Measurements from ENCODE around the gene EZR. TPM values are rescaled to one million over a fixed set of nuclear protein-coding genes. Genes with fewer than 3 reads are reported as not detected.

The EZR gene
- total and polyA plus RNA-seq, 2 of the 8 experiments (the other 6 are each of a cell fraction or from before 2014, with no cell fraction given) = 122 to 286 TPM

- TF ChIP-seq SAP30 (IDR thresholded peaks at IDR 0.05; ENCODE audit: insufficient read depth, insufficient replicate concordance, low read length) = no peak
- TF ChIP-seq RAD21 (IDR thresholded peaks at IDR 0.05 in 1 of 2, conservative IDR thresholded peaks at IDR 0.05 in 1 of 2; ENCODE audit: low read depth in 2 of 2, low read length in 2 of 2) = peak in 1 of 2 experiments; percentile 21; a peak in 1 of 4 replicates
- peak; percentile 94 for TF ChIP-seq TAF7 (optimal IDR thresholded peaks at IDR 0.05; ENCODE audit: borderline replicate concordance, low read depth, low read length)
- TF ChIP-seq RNF2 (IDR thresholded peaks at IDR 0.05; ENCODE audit: borderline replicate concordance, low read depth, low read length, missing control alignments, poor library complexity, severe bottlenecking) = peak; percentile 92
- TF ChIP-seq POU5F1 (IDR thresholded peaks at IDR 0.05; ENCODE audit: low read depth, low read length) = no peak
- peak; percentile 100 for TF ChIP-seq E2F6 (IDR thresholded peaks at IDR 0.05)
- TF ChIP-seq NANOG (IDR thresholded peaks at IDR 0.05; ENCODE audit: insufficient read depth, low read depth, low read length, poor library complexity, severe bottlenecking) = no peak
- TF ChIP-seq TBP (IDR thresholded peaks at IDR 0.05; ENCODE audit: low read depth, low read length) = peak; percentile 90
- no peak for TF ChIP-seq CBX5 (IDR thresholded peaks at IDR 0.05; ENCODE audit: low read depth, low read length)
- peak; percentile 48; the same call in 1 of the 2 replicates for TF ChIP-seq PHF8 (conservative IDR thresholded peaks at IDR 0.05; ENCODE audit: low read depth, low read length)
- TF ChIP-seq MAFK (IDR thresholded peaks at IDR 0.05; ENCODE audit: low read depth, low read length) = no peak
- peak; percentile 43; the same call in 1 of the 2 replicates for TF ChIP-seq SP1 (IDR thresholded peaks at IDR 0.05; ENCODE audit: low read depth, low read length)
- no peak for TF ChIP-seq BRCA1 (IDR thresholded peaks at IDR 0.05; ENCODE audit: low read depth, low read length)
- no peak for TF ChIP-seq CHD2 (IDR thresholded peaks at IDR 0.05; ENCODE audit: low read length)
- TF ChIP-seq KDM5A (IDR thresholded peaks at IDR 0.05; ENCODE audit: low read length) = no peak
- no peak for TF ChIP-seq SP2 (IDR thresholded peaks at IDR 0.05; ENCODE audit: low read length)
- no peak for TF ChIP-seq BACH1 (IDR thresholded peaks at IDR 0.05; ENCODE audit: low read length)
- TF ChIP-seq JUN (IDR thresholded peaks at IDR 0.05; ENCODE audit: low read depth, low read length) = no peak
- peak in 1 of 2 experiments; percentile 93; a peak in 1 of 4 replicates for TF ChIP-seq HDAC2 (IDR thresholded peaks at IDR 0.05; ENCODE audit: borderline replicate concordance in 1 of 2, low read depth in 2 of 2, low read length in 2 of 2)
- TF ChIP-seq SP4 (IDR thresholded peaks at IDR 0.05; ENCODE audit: low read length) = peak; percentile 53; the same call in 1 of the 2 replicates
- peak; percentile 96 for TF ChIP-seq TAF1 (IDR thresholded peaks at IDR 0.05; ENCODE audit: low read depth, low read length)
- TF ChIP-seq EGR1 (IDR thresholded peaks at IDR 0.05; ENCODE audit: borderline replicate concordance, low read depth, low read length) = 0 out of 2 replicates have a peak, but pooled peaks have one; percentile 4
- no peak for TF ChIP-seq CEBPB (IDR thresholded peaks at IDR 0.05; ENCODE audit: low read depth, low read length)
Observed at GRCh38 chr6:158819213-158819976, at the start of gene EZR (continued).
